ACC112 (cell line): ENCODE results near the gene WWOX.

Experiments
- H2AFZ ChIP-seq: fragments of 200-600 bp; sonication (generic); one replicate; pipeline ENCODE4 v1.6.0; 2017; ENCODE audit warnings: antibody characterized with exemption, low read length; ENCODE audit not compliant: unreplicated experiment
- H3K27ac ChIP-seq: fragments of 200-600 bp; sonication (generic); 2 replicates; pipeline ENCODE4 v1.5.1; 2014; ENCODE audit warnings: low read depth, mild to moderate bottlenecking, antibody characterized with exemption, low read length, moderate library complexity
- H3K27me3 ChIP-seq: fragments of 200-600 bp; sonication (generic); 2 replicates; pipeline ENCODE4 v1.6.1; 2014; ENCODE audit warnings: mild to moderate bottlenecking, antibody characterized with exemption, low read length, moderate library complexity, mixed read lengths; ENCODE audit not compliant: insufficient read depth
- H3K36me3 ChIP-seq: fragments of 200-600 bp; sonication (generic); 2 replicates; pipeline ENCODE4 v1.6.1; 2016; ENCODE audit warnings: mild to moderate bottlenecking, antibody characterized with exemption, low read length, moderate library complexity, mixed read lengths; ENCODE audit not compliant: insufficient read depth
- H3K4me1 ChIP-seq: fragments of 200-600 bp; sonication (generic); one replicate; pipeline ENCODE4 v1.6.1; 2016; ENCODE audit warnings: low read length, mixed read lengths; ENCODE audit not compliant: insufficient read depth, unreplicated experiment, control insufficient read depth
- H3K4me3 ChIP-seq: fragments of 200-600 bp; sonication (generic); 2 replicates; pipeline ENCODE4 v1.5.1; 2014; ENCODE audit warnings: mild to moderate bottlenecking, low read depth, low read length
- H3K79me2 ChIP-seq: fragments of 200-600 bp; sonication (generic); one replicate; pipeline ENCODE4 v1.6.0; 2016; ENCODE audit warnings: low read length; ENCODE audit not compliant: control insufficient read depth, unreplicated experiment, insufficient read depth

WWOX gene

GRCh38 chr16:78211020-78211599, 111.7 kb downstream of the WWOX start:
- H3K4me1 ChIP-seq, result no peaks in the 10 kb centered on the region
- H3K27ac ChIP-seq, result no peak overlapping the region
- no peaks in the 10 kb centered on the region for H3K36me3 ChIP-seq
- H3K27me3 ChIP-seq, result no peaks in the 10 kb centered on the region
- no peaks in the 10 kb centered on the region for H3K79me2 ChIP-seq
- H3K4me3 ChIP-seq, result no peak overlapping the region
- H2AFZ ChIP-seq, result no peak overlapping the region

GRCh38 chr16:78211946-78212345, 112.5 kb downstream of the WWOX start:
- no peaks in the 10 kb centered on the region for H3K36me3 ChIP-seq
- H3K79me2 ChIP-seq, result no peaks in the 10 kb centered on the region
- H3K27ac ChIP-seq, result no peak overlapping the region
- H3K4me3 ChIP-seq, result no peak overlapping the region
- no peak overlapping the region for H2AFZ ChIP-seq
- no peaks in the 10 kb centered on the region for H3K4me1 ChIP-seq
- no peaks in the 10 kb centered on the region for H3K27me3 ChIP-seq

GRCh38 chr16:78212674-78213073, 113.2 kb downstream of the WWOX start:
- no peaks in the 10 kb centered on the region for H3K79me2 ChIP-seq
- no peak overlapping the region for H3K4me3 ChIP-seq
- no peak overlapping the region for H3K27ac ChIP-seq
- H3K4me1 ChIP-seq, result no peaks in the 10 kb centered on the region
- no peak overlapping the region for H2AFZ ChIP-seq
- no peaks in the 10 kb centered on the region for H3K27me3 ChIP-seq
- H3K36me3 ChIP-seq, result no peaks in the 10 kb centered on the region

- no peak overlapping the region for H2AFZ ChIP-seq
Observed at GRCh38 chr16:78213751-78214150, 114.3 kb downstream of the WWOX start.

DNA sequence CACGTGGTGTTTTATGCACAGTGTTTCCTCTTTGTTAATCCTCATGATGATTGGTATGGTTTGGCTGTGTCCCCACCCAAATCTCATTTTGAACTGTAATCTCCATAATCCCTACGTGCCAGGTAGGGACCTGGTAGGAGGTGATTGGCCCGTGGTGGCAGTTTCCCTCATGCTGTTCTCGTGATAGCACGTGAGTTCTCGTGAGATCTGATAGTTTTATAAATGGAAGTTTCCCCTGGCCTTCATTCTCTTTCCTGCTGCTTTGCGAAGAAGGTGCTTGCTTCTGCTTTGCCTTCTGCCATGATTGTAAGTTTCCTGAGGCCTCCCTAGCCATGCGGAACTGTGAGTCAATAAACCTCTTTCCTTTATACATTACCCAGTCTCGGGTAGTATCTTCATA, 115.8 kb downstream of the WWOX start:
- H3K4me1 ChIP-seq, result no peaks in the 10 kb centered on the region
- no peak overlapping the region for H3K27ac ChIP-seq
- H3K36me3 ChIP-seq, result no peaks in the 10 kb centered on the region
- no peaks in the 10 kb centered on the region for H3K79me2 ChIP-seq
- no peak overlapping the region for H3K4me3 ChIP-seq
- no peak overlapping the region for H2AFZ ChIP-seq
- 0 out of 2 replicates have a peak, but pooled peaks cover under 1% of the 10 kb centered on the region for H3K27me3 ChIP-seq

More at GRCh38 chr16:78213751-78214150, 114.3 kb downstream of the WWOX start:
- H3K27ac ChIP-seq, result no peak overlapping the region
- no peaks in the 10 kb centered on the region for H3K36me3 ChIP-seq
- no peaks in the 10 kb centered on the region for H3K4me1 ChIP-seq
- H3K27me3 ChIP-seq, result no peaks in the 10 kb centered on the region
- H3K79me2 ChIP-seq, result no peaks in the 10 kb centered on the region
- H3K4me3 ChIP-seq, result no peak overlapping the region

DNA sequence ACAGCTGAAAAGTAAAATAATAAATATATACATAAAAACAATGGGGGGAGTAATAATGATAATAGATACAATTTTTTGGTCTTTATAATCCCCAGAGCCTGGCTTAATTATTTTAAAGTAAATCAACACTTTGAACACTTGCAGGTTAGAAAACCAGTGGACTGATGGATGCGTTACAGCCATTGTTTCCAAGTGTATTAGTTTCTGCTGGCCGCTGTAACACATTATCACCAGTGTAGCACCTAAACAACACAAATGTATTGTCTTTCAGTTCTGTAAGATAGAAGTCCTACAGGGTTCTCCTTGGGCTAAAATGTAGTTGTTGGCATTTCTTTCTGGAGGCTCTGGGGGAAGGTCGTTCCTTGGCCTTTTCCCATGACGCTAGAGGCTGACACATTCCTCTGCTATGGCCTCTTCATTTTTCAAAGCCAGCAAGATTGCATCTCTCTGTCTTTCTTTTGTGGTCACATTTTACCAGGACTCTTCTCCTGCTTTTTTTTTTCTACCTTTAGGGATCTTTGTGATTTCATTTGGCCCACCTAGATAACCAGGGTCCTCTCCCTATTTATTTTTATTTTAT, 116.8 kb downstream of the WWOX start:
- Histone ChIP-seq H3K27me3 (0 out of 2 replicates have a peak, but pooled peaks cover 3% of the 10 kb centered on the region), H3K27ac (no peak overlapping the region), H3K4me3 (no peak overlapping the region), H3K4me1 (no peaks in the 10 kb centered on the region), H3K36me3 (no peaks in the 10 kb centered on the region), H2AFZ (no peak overlapping the region), H3K79me2 (no peaks in the 10 kb centered on the region)

- no peak overlapping the region for H3K27ac ChIP-seq
- H3K27me3 ChIP-seq, result 0 out of 2 replicates have a peak, but pooled peaks cover 3% of the 10 kb centered on the region
- H3K36me3 ChIP-seq, result no peaks in the 10 kb centered on the region
- H3K4me3 ChIP-seq, result no peak overlapping the region
- no peaks in the 10 kb centered on the region for H3K4me1 ChIP-seq
- H3K79me2 ChIP-seq, result no peaks in the 10 kb centered on the region
- no peak overlapping the region for H2AFZ ChIP-seq
Observed at GRCh38 chr16:78217276-78217675, 117.8 kb downstream of the WWOX start.

- Histone ChIP-seq H3K36me3 (no peaks in the 10 kb centered on the region), H3K27ac (no peak overlapping the region), H2AFZ (no peak overlapping the region), H3K27me3 (0 out of 2 replicates have a peak, but pooled peaks cover 3% of the 10 kb centered on the region), H3K4me3 (no peak overlapping the region), H3K79me2 (no peaks in the 10 kb centered on the region), H3K4me1 (no peaks in the 10 kb centered on the region)
Observed at GRCh38 chr16:78218279-78218678, 118.8 kb downstream of the WWOX start.

GRCh38 chr16:78218856-78219651, 119.6 kb downstream of the WWOX start:
- Histone ChIP-seq H3K79me2 (no peaks in the 10 kb centered on the region), H2AFZ (no peak overlapping the region), H3K27me3 (0 out of 2 replicates have a peak, but pooled peaks cover 3% of the 10 kb centered on the region), H3K4me3 (no peak overlapping the region), H3K4me1 (no peaks in the 10 kb centered on the region), H3K27ac (no peak overlapping the region), H3K36me3 (no peaks in the 10 kb centered on the region)

DNA sequence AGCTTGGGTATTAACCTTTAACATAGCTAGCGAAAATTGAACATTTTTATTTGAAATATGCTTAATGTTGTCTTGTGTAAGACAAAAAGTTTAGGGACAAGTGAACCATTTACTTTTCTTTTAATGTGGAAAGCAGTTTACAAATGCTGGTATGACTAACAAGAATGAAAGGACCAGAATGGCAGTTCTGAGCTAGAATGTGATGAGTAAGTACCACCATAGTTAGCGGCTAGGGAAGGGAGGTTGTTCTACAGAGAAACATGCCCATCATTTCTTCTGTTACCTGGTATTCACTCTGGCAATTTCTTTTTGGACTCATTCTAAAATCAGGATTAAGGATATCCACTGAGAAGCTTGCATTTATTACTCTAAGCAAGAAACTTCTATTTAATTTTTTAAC, 121.1 kb downstream of the WWOX start:
- no peaks in the 10 kb centered on the region for H3K4me1 ChIP-seq
- no peak overlapping the region for H3K4me3 ChIP-seq
- no peaks in the 10 kb centered on the region for H3K79me2 ChIP-seq
- H3K36me3 ChIP-seq, result no peaks in the 10 kb centered on the region
- H3K27me3 ChIP-seq, result 0 out of 2 replicates have a peak, but pooled peaks cover 3% of the 10 kb centered on the region
- no peak overlapping the region for H3K27ac ChIP-seq
- no peak overlapping the region for H2AFZ ChIP-seq
